HG02623 (cell line): ENCODE results near the gene C5orf63.
"Not testable (repeated sequence)": the region's sequence is repeated elsewhere in the genome, so short reads cannot be mapped to it uniquely, and the experiment has no call there.

ENCODE experiments used
- ATAC-seq: cut with Tn5 transposase; IDR thresholded peaks from one replicate; pipeline ENCODE4 v1.9.1; 2021; ENCODE audit warnings: moderate library complexity; ENCODE audit not compliant: unreplicated experiment

Gene C5orf63

GRCh38 chr5:127010362-127010761, 62.9 kb downstream of the C5orf63 start:
- ATAC-seq: no peak

DNA sequence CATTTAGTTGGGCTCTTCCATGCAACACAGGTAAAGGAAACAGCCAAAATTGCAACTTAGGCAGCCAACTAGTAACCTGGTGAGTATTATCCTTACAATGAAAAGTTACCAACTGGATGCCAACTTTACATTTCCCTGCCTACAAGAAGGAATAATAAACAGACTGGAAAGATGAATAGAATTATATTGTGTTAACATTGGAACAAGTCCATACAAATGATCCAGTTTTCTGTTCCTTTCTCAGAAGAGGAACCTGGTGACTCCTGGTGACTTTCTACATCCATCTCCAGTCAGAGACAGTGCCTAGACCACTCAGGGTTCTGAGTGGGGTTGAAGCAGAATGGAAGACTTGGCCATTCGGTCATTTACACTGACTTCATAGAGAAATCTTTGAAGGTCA, 63.5 kb downstream of the C5orf63 start:
- no peak for ATAC-seq

DNA sequence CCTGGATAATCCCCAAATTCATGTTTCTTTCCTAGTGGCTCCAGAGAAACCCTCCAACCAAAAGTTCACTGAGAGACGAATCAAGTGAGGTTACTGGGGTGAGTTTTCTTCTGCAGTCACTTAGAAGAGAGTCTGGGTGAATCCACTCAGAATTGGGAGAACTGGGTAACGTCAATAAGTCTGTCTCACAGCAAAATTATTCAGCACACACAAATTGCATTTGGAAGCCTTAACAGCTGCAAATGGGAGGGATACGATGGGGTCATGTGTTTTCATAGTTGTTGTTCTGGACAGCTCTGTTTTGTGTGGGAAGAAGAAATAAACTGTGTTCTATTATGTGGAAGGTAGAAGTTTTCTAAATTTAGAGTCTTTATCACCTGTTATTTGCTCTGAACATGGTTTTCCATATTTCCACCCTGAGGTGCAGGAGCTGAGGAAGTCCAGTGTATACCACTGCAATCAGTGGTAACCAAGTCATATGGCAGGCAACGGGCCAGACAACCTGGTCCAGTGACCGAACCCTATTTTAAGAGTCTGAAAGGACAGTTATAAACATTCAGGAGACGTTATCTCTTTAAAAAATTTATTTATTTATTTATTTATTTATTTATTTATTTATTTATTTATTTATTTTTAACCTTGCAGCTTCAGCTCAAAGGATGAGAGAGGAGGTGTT, 64.9 kb downstream of the C5orf63 start:
- ATAC-seq: no peak

- no peak for ATAC-seq
These were observed 65.8 kb downstream of the C5orf63 start for GRCh38 chr5:127007522-127007921.

DNA sequence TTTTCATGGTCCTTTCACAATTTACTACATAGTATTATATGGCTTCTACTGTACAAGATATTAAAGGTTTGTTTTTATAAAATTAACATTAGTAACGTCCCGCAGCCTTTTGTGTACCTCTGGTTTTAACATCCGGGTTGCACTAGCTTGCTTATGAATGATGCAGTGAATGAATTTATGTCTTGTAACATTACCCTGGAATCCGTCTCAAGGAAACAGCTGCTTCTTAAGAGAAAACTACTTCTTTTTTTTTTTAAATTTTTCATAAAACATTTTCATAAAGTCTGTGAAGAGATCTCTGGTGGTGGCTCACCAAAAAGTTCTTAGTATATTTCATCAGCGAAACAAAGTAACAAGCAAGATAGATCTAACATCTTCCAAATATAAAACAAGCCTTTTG, 66.6 kb downstream of the C5orf63 start:
- no peak for ATAC-seq

DNA sequence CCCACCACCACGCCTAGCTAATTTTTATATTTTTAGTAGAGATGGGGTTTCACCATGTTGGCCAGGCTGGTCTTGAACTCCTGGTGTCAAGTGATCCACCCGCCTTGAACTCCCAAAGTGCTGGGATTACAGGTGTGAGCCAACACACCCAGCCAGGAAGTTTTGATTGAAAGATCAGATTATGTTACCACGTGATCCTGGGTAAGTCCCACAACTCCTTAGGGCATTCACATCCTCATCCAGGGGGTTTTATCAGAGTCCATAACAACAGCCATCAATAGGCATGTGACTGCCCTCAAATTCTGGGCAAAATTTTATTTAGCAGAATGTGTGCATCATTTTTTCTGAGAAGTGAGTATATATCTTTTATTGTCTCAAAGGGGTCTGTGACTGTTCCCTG, 68.0 kb downstream of the C5orf63 start:
- ATAC-seq: not testable (repeated sequence)

DNA sequence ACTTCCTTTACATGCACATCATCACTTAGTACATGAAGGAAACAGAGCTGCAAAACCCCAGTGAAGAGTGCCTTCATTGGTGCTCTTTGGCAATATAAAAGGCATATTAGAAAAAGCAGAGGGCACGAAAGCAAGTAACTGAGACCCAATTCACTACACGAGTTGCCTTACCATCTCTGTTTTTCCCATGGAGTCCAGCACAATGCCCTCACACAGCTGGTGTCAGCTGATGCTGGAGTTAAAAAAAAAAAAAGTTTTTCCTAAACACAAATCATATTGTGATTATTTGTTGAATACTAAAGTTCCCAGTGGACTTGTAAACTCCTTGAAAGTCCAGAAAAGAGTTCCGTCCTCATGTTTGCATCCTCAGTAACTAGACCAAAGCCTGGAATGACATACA, 68.6 kb downstream of the C5orf63 start:
- no peak for ATAC-seq

DNA sequence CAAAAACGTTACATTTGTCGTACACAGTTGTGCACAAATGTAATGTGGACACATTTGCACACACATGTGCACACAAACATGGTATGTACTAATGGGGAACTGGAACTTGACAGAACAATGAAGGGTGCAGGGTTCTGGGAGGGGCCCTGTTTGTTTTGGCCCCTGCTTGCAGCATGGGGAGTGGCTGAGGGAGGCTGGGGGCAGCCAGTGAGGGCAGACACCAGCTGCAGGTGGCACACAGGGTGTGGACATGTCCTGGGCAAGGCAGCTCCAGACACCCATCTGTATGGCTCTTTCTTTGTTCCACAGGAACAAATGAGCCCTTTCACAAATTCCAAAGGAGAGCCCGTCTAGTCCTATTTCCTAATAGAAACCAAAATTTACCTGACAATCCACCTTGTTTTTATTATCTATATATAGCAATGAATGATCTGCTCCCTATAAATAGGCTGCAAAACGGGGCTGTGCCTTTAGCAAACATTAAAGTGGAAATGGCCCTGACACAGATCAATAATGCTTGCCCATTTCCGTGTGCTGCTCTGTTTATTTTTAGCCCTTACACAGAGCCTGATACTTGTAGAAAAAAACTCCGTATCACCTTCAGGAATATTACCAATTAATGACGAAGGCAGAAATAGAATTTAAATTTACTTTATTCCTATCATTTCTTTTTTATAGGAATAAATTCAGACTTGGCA, 69.4 kb downstream of the C5orf63 start:
- no peak for ATAC-seq

DNA sequence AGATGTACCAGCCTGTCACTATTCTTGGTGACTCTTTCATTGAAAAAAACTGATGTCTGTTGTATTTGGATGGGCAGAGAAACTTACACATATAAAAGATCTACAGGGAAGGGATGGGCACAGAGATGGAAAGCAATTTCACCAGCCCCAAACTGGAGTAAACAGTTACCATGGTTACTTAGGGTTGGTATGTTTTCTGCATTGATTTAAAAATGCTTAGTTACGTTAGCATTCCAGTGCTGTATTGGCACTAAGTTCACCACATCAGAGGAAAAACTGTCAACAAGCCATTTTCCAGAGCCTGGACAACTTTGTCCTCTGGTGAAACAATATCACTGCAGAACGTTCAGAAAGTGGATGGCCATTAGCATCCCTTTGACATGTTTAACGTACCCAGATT, 70.9 kb downstream of the C5orf63 start:
- ATAC-seq: no peak

GRCh38 chr5:127001621-127002296, 71.5 kb downstream of the C5orf63 start:
- ATAC-seq: no peak
